ENCODE measurements around the gene TMEM117.
"Not testable (repeated sequence)": the region's sequence is repeated elsewhere in the genome, so short reads cannot be mapped to it uniquely, and the experiment has no call there.

TMEM117 gene

DNA sequence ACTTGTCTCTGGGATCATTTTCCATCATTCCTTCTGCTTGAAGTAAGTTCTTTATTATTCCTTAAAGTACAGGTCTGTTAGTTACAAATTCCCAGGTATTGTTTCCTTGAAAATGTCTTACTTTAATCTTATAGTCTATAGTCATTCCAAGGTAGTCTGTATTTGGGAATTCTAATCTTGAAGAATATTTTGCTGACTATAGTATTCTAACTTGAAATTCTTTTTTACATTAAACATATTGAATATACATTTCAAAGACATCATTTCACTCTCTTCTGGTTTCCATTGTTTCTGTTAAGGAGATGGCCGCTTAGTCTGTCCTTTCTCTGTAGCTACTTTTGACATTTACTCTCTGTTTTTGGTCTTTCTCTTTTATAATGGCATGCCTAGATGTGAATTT is 399.8 kb downstream of the TMEM117 start:
- DNase-seq, result no peak

DNA sequence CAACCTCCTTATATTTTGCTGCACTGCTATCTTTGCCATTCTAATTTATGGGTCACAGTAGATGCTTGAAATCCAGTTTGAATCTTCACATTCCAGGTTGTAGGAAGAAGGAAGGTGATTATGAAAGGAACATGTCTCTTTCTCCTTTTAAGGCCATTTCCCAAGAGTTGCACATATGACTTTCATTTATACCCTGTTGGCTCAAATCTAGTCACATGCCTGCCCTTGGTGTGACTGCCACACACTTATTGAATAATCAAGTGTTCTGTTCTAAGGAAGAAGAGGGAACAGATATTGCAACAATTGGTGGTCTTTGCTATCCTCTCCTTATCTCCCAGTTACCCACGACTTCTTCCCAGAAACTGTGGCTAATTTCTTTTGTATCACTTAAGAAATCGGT is 404.3 kb downstream of the TMEM117 start:
- DNase-seq, result no peak

DNA sequence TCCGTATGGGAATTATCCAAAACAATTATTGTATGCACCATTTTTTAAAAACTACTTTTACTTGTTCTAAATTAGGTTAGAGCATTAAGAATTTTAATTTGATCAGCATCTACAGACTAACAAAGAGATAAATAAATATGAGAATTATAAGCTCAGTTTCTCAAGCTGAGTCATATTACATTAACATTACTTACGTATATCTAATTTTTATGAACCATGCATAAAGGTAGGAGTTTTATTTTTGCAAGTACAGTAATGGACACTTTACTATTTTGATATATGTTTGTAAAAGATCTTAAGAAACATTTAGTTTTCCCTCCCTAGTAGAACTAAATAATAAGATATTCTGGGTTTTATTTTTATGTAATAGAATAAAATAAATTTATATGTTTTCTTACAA is 410.1 kb downstream of the TMEM117 start:
- DNase-seq, result no peak

DNA sequence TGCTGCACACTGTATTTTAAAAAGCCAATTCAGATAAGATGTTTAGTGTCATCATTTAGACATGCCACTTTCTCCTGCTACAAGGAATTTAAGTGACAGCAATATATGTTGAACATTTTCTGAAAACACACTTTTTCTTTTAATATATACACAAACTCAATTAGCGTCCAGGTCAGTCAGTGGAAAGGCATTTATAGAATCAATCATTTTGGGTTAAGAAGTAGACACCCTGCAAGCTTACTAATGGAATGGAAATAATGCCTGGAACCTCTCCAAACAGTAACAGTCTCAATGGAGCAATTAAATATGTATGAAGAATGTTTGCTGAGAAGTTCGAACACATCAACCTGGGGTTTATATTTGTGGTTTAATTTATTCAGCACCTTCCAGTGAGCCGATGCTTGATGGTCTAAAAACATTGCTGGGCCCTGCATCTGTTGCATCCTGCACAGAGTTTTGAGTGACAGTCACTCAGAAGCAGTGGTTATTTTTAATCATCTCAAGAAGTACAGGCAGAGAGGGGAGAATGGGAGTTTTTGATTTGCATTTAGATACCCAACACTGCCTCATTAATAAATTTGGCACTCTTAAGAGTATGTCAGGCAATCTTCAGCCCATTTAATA is 410.7 kb downstream of the TMEM117 start:
- DNase-seq, result no peak

DNA sequence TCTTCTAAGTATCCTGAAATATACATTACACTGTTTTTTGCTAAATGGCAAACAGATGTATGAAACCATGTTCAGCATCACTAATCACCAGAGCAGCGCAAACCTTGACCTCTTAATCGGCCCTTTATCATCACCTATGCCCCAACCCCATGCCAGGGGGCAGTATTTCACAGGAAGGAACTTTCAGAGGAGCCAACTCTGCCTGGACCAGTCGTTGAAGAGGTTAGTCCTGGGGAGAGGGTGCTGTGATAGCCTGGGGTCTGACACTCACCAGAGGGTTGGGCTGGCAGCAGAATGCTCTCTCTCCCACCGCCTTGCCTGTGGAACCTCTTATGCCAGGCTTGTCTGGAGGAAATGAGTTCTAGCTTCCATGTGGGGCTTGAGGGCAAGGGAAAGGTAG is 411.7 kb downstream of the TMEM117 start:
- no peak for DNase-seq

DNA sequence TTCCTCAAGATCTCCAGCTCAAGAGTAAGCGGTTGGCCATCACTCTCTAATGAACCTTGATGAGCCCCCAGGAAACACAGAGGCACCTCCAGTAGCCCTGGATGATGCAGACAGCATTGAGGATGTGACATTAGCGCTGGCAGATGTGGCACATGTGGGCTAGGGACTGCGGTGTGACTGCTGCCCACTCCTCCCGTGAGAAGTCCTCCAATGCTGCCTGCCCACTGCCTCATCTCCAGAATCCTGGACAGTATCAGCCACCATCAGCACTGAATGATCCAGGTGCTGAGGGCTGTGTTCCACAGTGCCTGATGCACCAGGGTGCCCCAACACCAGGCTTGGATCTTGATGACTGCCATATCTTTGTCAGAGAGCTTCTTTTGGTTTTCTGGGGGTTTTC is 412.6 kb downstream of the TMEM117 start:
- no peak for DNase-seq

DNA sequence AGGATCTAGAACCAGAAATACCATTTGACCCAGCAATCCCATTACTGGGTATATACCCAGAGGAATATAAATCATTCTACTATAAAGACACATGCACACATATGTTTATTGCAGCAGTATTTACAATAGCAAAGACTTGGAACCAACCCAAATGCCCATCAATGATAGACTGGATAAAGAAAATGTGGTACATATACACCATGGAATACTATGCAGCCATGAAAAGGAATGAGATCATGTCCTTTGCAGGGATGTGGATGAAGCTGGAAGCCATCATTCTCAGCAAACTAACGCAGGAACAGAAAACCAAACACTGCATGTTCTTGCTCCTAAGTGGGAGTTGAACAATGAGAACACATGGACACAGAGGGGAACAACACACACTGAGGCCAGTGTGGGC is 414.6 kb downstream of the TMEM117 start:
- not testable (repeated sequence) for DNase-seq

DNA sequence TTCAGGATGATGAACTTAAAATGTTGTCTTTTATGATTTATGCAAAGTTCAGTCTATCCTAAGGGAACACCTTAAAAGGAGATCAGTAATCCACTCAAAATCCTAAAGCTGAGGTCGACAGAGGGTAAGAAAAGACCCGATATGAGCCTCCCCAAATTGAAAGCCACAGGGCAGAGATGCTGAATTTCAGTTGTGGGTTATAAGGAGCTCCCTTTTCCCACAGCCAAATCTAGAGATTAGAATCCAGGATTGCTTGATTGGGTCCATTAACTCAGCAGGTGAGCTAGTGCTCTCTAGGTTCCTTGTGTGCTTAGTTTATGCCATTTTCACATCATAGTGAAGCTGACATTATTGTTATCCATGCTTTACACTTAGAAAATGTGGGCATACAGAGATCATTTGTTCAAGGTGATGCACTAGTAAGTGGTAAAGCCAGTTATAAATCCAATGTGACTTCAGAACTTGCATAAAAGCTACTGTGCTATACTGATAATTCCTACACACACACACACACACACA is 417.5 kb downstream of the TMEM117 start:
- DNase-seq, result no peak

DNA sequence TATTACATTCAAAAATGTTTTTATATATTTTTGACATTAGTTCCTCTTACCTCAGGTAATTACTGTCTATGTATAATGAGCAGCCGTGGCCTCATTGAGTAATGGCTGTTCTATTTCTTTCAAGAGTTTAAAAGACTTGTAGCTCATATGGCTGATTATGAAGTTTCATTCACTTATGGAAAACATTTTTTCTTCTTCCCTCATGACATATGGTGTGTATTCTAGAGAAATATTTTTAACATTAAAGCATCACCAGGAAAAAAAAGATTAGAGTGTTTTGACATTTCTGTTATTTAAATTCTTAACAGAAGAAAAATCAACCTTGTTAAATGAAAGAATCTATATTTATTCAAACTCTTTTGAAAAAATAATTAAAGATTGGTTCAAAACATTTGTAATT is 422.4 kb downstream of the TMEM117 start:
- no peak for DNase-seq

DNA sequence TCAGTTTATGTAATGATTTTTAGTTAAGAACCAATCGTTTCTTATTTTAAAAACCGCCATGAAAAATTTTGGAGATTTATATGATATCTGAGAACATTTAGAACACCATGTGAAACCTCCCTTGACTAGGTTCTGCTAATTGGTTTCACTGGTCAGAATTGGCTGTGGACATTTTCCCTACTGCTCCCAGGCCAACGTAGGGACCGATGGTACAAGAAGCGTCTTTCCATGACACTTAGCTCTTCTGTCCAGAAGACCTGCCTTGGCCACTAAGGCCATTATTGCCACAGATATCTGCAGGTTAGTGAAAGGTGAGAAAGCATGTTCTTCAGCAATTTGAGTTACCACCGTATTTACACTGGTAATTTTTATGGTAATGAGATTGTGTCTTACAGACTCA is 424.0 kb downstream of the TMEM117 start:
- no peak for DNase-seq

DNA sequence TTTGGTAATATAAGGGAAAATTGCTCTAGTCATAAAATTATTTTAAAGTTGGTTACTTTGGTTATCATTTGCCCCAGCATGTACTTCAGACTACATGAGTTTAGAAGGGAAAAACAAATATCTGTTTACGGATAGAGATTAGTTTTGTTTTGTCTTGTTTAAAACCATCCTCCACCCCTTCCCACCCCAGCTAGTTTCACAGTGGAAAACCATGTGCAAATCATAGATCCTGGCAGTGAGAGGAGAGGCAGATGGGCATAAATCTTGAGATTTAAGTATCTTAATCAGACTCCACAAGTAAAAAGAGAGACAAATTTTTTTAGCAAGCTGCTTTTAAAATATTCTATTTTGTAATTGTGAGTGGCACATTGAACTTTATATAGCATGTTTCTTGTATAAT is 424.7 kb downstream of the TMEM117 start:
- DNase-seq, result no peak

DNA sequence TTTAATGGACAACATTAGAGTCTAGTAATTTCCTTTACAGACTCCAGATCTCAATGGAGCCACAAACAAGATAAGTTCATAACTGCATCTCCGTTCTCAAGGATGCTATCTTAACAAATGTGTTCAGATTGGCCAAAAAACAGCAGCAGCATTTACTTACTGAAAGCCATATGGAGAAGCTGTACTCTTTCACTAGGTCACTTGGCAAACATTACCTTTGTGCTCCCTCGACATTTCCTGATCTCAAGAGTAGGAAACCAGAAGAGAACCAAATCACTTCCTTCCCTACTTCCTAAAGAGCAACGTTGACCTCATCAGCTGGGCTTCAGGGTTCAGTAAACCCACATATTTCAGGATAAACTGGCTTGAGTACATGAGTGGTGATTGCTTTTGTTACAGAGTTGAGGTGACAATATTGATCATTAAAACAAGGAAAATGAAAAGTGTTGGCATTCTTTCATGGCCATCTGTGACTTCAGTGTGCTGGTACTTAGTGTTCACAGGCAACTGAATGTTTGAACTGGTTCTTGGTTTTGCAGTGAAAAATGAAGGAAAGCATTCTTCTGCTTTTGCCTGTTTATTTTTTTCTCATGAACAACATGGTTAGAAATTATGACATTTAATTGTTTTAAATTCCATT is 449.6 kb downstream of the TMEM117 start:
- DNase-seq, result no peak

DNA sequence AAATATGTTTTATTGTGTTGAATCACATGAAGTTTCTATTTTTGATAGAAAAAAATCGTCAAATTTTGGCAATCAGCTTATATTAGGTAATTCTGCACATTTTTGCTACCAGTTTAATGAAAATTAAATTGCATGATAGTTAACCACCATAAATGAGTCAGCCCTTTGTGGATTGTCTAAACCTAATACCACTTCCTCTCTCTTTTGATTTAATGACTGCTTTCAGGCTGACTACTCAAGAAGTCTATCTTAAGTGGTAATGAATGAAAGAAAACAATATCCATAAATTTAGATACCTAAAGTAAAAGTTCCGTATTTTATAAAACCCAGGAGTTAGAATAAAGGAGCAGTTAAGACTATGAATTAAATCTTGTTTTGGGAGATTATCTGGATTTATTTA is 450.5 kb downstream of the TMEM117 start:
- no peak for DNase-seq

DNA sequence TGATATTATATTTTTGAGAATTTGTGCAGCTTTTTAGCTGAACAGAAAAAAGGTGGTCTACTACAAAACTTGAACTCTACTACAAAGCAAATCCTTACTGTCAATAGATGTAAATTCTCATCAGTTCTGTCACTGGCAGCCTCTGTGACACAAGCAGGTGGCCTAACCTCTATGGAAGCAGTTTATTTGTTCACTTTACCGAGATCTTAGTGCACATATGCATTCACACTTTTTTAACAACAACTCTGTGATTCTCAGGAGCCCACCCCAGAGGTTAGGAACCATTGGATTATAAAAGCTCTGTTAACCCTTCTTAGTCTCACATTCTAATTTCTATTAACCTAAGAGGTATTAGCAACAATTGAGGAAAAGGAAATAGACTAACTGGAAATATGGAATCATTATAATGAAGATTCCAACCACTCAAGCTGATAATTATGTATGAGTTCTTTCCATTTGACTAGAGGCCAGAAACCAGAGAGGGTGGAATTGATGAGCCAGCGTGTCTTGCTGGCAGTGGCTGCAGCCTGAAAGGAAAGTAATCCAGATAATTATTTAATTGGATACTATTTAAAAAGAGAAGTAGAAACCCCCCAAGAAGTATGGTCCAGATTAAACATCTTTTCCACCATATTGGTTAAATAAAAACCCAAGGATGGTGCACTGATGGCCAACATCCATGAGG is 451.1 kb downstream of the TMEM117 start:
- no peak for DNase-seq

DNA sequence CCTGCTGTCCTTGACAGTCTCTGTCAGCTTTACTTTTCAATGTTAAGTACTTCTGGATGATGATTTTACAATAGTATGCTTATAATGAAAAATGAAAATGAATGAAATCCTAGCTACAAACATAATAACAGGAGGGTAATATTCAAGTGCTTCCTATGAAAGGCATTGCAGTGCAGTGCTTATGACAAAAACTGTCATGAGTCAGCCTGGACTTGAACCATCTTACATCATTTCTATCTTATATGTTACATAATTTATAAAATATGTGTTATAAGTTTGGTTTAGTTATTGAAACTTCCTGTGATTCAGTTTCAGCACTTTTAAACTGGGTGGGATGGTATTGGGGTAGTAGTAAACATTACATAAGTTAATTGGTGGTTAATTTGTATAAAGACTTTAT is 451.7 kb downstream of the TMEM117 start:
- DNase-seq, result no peak

DNA sequence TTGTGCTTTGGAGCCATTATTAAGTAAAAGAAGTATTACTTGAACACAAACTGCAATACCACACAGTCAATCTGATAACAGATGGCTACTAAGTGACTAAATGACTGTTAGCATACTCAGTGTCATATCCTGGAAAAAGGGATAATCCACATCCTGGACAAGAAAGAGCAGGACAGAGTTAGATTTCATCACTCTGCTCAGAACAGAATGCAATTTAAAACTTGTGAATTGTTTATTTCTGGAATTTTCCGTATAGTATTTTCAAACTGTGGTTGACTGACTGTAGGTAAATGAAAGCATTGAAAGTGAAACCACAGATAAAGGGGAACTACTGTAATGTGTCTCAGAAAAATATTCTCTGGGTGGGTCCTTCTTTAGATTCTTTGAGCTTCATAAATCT is 458.8 kb downstream of the TMEM117 start:
- no peak for DNase-seq

DNA sequence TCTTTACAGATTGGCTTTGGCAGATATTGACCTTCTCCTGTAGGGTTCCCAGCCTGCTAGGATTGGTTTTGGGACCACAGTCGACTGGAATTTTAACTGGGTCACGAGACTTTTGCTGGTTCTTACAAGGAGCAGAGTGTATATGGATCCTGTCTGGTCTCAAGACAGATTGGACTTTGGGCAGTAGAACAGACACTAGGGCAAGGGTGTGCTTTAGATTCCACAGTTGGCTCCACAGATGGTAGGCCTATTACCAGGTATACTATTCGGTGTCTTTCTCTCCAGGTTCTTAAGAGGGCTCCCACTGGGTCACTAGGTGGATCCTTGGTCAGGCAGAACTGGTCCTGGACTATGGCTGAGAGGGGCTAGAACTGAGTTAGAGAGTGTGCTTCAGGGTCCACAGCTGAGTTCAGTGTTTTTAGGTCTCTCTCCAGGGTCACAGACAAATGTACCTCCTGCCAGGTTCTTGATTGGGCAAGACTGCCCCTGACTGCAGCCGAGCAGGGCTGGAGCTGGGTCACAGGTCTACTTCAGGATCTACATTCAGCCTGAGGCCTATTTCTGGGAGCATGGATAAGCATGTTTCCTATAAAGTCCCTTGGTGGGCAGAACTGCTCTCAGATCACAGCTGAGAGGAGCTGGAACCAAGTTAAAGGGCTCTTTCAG is 460.2 kb downstream of the TMEM117 start:
- DNase-seq, result no peak

DNA sequence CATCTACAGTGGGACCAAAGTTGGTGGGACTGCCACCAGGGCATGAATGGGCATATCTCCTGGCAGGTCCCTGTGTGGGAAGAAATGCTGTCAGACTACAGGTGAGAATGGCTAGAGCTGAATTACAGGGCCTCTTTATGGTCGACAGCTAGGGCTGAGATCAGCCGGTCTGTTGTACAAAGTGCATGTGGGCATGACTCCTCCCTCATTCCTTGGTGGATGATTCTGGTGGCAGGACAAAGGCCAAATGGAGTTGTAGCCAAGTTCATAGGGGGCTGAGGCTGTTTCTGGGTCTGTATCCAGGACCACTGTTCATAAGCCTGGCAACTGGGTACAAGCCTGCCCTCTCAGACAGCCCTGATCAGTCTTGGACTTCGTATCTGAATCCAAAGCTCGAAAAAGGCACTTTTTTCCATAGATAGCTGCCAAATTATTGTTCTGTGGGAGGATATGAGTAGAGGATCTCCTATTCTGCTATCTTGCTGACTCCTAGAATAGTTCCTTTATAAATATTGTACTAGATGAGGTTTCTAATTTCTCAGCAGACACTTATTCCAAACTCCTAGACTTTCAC is 460.8 kb downstream of the TMEM117 start:
- DNase-seq, result no peak

DNA sequence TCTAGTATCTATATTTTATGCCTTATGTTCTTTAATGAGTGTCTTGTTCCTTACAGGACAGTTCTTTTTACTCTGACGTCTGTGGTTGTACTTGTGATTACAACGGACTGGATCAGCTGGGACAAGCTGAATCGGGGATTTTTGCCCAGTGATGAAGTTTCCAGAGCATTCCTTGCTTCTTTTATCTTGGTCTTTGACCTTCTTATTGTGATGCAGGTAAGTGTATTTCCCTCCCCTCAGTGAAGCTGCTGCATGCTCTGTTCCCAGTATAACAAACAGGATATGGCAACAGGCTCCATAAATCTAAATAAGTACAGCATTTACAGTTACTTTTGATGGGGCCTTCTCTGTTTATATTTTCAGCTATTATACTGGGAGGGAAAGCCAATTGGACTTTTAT is 463.6 kb downstream of the TMEM117 start:
- no peak for DNase-seq

DNA sequence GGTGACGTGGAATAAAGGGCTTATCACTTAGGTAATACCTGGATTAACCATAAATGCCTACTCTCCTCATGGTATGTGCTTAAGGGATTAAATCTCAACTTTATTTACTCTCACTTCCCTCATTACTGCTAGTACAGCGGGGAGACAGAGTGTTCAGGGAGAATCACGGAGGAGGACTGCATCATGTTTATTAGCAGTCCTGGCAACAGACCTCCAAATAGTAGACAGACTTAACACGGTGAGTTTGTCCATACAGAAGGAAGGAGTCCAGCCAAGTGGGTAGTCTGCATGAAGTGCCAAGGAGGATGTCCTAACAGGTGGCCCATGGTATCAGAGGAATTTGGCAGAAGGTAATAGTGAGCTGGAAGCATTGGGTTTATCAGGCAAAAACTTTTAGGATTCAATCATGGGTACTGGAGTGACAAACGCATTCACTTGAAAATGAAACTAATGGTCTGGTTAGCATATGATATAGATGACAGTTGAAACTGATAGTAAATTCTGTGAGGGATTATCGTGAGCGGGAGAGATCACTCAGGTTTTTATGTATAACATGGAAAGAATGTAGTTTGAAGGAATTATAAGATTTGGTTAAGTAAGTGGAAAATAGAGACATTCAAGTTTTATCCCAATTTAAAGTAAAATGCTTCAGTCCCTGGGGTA is 471.8 kb downstream of the TMEM117 start:
- no peak for DNase-seq

DNA sequence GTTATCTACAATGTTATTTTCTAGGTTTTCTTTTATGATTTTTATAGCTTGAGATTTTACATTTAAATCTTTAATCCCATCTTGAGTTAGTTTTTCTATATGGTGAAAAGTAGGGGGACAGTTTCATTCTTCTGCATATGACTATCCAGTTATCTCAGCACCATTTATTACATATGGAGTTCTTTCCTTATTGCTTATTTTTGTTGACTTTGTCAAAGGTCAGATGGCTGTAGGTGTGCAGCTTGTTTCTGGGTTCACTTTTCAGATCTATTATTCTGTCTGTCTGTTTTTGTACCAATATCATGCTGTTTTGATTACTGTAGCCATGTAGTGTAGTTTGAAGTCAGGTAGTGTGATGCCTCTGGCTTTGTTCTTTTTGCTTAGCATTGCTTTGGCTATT is 477.3 kb downstream of the TMEM117 start:
- no peak for DNase-seq

DNA sequence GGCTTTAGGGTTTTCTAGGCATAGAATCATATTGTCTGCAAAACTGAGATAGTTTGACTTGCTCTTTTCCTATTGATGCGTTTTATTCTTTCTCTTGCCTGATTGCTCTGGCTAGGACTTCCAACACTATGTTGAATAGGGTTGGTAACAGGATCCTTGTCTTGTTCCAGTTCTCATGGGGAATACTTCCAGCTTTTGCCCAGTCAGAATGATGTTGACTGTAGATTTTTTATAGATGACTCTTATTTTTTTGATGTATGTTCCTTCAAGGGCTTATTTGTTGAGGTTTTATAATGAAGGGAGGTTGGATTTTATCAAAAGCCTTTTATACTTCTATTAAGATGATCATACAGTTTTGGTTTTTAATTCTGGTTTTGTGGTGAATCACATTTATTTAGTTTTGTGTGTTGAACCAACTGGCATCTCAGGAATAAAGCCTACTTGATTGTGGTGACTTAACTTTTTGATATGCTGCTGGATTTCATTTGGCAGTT is 478.2 kb downstream of the TMEM117 start:
- DNase-seq, result no peak

DNA sequence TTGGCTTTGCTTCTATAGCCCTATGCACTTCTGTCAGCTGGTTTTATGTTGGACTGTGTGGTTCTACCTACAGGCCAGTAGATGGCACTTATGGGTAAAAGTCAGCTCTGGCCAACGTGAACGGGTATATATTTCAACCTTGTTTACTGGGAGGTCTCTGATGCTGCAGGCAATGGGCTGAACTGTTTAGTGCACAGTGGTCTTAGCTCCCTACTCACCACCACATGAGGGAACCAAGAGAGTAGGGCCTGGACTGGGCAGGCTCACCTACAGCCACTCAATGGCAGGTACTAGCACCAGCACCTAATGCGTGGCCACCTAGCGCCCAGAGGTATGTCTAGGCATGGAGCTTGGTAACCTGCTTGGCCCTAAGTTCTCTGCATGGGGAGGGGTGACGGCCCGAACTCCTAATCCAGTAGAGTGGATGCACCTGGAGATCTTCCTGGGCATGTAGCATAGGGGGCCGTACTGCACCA is 481.8 kb downstream of the TMEM117 start:
- DNase-seq, result peak; percentile 10
